GM18907 (cell line): ENCODE results near the gene SLC3A2.
"Not testable (repeated sequence)": the region's sequence is repeated elsewhere in the genome, so short reads cannot be mapped to it uniquely, and the experiment has no call there.

Experiments
- ATAC-seq: cut with Tn5 transposase; IDR thresholded peaks from one replicate; pipeline ENCODE4 v1.9.1; 2021; ENCODE audit warnings: mild to moderate bottlenecking, moderate library complexity; ENCODE audit not compliant: unreplicated experiment

SLC3A2 gene

GRCh38 chr11:62851807-62852522 is 28.7 kb upstream of the SLC3A2 start:
- ATAC-seq = no peak

GRCh38 chr11:62852523-62853188 is 28.0 kb upstream of the SLC3A2 start:
- no peak for ATAC-seq

- ATAC-seq = no peak
These were observed 27.3 kb upstream of the SLC3A2 start for GRCh38 chr11:62853279-62853965.

- ATAC-seq = no peak
These were observed 26.5 kb upstream of the SLC3A2 start for GRCh38 chr11:62854013-62854824.

GRCh38 chr11:62854825-62855570 is 25.7 kb upstream of the SLC3A2 start:
- no peak for ATAC-seq

GRCh38 chr11:62855571-62856332 is 24.9 kb upstream of the SLC3A2 start:
- peak; percentile 81 for ATAC-seq

- peak; percentile 20 for ATAC-seq
These were observed 24.3 kb upstream of the SLC3A2 start for GRCh38 chr11:62856333-62856895.

- ATAC-seq = no peak
These were observed 23.1 kb upstream of the SLC3A2 start for GRCh38 chr11:62857541-62857982.

- no peak for ATAC-seq
These were observed 22.5 kb upstream of the SLC3A2 start for GRCh38 chr11:62858201-62858600.

GRCh38 chr11:62859281-62859703 is 21.4 kb upstream of the SLC3A2 start:
- not testable (repeated sequence) for ATAC-seq

- ATAC-seq = no peak
These were observed 19.7 kb upstream of the SLC3A2 start for GRCh38 chr11:62860835-62861563.

- not testable (repeated sequence) for ATAC-seq
These were observed 19.0 kb upstream of the SLC3A2 start for GRCh38 chr11:62861564-62862192.

- no peak for ATAC-seq
These were observed 16.9 kb upstream of the SLC3A2 start for GRCh38 chr11:62863687-62864335.

GRCh38 chr11:62865635-62866034 is 15.1 kb upstream of the SLC3A2 start:
- ATAC-seq = no peak

GRCh38 chr11:62874851-62875250 is 5.8 kb upstream of the SLC3A2 start:
- no peak for ATAC-seq

GRCh38 chr11:62875698-62876478 is 4.8 kb upstream of the SLC3A2 start:
- no peak for ATAC-seq

- no peak for ATAC-seq
These were observed 4.0 kb upstream of the SLC3A2 start for GRCh38 chr11:62876712-62877111.
